NCI-H69 (cell line): ENCODE results near the gene FAT1.
A peak's percentile ranks its signal among the peaks of the same experiment; 100 is the strongest.
"Not testable (repeated sequence)": the region's sequence is repeated elsewhere in the genome, so short reads cannot be mapped to it uniquely, and the experiment has no call there.

ENCODE experiments used
- DNase-seq: peaks from one replicate; lab custom pipeline; 2025; lab: John Stamatoyannopoulos, UW

The FAT1 gene

DNA sequence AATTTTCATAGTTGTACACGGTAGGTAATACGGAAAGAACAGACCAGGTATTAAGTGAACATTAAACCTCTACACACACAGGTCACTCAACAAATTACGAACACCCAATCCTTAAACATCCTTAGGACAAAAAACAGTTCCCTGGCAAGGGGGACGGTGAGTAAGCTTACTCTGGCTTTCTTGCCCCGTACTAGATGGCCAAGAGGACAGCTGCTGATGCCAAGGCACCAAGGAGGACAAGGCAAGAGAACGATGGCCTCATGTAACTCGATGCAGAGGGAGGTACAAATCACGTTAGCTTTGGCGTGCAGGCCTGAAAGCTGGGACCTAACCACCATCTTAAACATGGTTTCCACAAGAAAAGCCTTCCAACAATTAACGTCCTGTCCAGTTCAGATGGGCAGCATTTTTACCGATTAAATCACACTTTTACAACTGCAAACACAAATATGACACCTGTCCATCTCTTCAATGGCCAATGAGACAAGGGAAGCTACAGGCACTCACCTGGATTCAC, 23.7 kb downstream of the FAT1 start:
- DNase-seq, result no peak

DNA sequence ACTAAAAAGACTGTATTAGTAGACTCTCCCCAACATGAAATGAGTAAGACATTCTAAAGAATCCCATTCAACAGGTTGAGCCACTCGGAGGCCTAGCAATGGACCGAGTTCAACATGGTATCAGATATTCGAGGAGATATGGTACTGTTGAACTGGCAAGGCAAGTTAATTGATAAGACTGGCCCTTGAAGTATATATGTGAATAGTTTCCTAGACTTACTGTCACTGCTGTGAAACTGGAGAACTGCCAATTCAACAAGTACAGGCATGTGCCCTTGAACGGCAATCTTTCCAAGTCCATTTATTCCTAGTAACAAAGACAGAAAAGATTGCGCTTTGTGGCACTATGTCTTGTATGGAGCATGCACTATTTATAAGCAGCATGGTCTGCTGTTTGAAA, 24.4 kb downstream of the FAT1 start:
- peak; percentile 33 for DNase-seq

DNA sequence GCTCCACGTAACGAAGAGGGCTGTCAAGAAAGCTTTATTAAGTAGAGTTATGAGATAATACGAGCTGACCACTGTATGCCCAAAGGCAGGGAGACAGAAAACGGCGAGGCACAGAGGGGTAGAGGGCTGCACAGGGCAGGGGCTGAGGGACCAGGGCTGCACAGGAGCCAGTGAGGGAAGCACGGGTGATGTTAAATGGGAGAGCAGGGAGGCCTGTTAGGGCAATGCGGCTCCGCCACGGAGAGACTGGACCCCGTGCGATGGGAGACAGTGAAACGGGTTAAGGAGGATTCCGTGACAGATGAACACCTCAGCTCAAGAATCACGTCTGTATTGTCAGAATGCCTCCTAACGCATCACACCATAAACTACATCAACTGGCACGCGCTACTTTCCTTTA, 25.1 kb downstream of the FAT1 start:
- DNase-seq, result no peak

DNA sequence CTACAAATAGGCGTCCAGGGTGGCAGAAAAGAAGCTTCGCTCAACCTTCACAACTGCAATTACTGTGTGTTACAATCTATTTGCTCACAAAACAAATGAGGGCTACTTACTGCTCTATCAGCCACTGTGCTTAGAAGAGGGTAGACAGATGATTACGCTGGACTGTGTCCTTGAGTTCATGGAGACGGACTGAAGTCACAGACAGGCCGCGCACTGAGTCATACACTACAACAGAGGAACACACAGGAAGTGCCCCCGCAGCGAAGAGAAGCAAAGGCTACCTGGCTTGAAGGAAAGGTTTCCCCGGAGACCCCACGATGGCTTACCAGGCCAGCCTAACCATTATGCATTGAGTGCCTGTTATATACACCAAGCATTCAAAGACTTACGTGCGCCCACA, 25.6 kb downstream of the FAT1 start:
- no peak for DNase-seq

DNA sequence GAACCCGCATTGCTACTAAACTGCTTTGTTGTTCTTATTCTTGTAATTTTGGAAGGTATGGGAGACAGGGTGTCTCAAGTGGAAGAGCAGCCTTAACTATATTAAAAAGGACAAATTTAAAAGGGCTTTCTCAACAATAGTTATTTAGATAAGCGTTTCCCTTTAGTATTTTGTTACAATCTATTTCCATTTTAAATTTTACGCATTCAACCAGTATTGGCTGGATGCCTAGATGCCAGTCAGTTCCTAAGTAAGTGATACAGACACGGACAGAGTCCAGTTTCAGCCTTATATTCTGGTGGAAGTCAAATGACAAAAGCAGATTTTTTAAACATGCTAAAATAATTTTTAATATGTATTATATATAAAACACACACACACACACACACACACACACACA, 28.3 kb downstream of the FAT1 start:
- no peak for DNase-seq

DNA sequence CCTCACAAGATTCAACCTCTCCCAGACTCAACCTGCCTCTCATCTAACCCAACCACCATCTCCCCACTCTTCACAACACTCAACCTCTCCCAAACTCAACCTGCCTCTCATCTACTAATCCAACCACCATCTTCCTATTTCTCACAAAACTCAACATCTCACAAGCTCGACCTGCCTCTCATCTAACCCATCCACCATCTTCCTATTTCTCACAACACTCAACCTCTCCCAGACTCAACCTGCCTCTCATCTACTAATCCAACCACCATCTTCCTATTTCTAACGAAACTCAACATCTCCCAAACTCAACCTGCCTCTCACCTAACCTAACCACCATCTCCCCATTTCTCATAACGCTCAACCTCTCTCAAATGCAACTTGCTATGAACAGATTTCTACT, 29.8 kb downstream of the FAT1 start:
- DNase-seq, result no peak

DNA sequence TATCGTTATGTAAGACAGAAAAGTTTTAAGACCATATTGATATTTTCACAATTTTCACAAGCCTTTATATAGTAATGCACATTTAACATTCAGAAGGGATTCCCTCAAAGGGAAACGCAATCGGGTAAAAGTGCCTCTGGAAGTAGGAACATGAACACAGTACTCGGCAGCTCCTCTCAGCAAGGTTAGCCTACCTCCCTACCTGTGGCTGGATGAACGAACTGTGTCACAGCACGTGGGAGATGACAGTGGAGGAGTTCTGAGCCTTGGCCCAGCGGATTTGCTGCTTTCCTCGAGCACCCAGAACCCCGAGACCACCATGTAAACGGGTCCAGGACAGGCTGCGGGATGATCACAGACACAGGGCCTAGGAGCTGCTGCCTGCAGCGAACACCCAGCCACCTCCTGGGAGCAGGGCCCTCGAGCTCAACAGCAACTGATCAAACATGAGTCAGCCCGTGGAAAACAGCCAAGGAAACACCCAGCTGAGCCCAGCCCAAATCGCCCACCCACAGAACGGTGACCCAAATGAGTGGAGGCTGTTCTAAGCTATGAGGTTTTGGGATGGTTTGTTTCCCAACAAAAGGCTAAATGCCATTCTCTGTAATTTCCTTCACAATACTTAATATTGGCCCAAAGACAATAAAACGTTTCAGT, 30.4 kb downstream of the FAT1 start:
- DNase-seq, result peak; percentile 31

DNA sequence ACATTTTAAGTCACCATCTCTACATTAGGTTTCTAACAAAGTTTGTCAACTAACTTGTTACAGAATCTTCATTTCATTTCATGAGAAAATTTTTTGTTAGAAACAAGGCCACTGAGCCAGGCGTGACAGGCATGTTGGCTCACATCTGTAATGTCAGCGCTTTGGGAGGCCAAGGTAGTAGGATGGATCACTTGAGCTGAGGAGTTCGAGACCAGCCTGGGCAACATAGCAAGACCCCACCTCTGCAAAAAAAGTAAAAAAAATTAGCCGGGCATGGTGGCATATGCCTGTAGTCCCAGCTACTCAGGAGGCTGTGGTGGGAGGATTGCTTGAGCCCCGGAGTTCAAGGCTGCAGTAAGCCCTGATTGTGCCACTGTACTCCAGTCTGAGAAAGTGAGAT, 32.3 kb downstream of the FAT1 start:
- no peak for DNase-seq

DNA sequence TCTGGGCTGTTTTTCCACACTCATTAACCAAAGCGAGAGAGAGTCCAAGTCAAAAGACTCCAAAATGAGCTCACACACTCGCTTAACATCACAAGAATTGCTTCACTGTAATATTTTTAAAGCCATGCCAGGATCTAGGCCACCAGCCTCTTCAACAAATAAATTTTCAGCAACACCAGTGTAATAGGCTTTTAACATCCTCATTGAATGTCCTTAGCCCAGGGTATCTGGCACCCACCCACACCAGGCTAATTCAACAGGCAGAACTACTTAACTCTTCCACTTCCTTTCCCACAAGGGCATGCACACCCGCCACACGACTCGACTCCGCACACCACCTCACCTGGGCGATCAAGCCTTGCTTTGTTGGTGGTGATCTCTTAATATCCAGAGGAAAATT, 34.2 kb downstream of the FAT1 start:
- DNase-seq, result peak; percentile 4

DNA sequence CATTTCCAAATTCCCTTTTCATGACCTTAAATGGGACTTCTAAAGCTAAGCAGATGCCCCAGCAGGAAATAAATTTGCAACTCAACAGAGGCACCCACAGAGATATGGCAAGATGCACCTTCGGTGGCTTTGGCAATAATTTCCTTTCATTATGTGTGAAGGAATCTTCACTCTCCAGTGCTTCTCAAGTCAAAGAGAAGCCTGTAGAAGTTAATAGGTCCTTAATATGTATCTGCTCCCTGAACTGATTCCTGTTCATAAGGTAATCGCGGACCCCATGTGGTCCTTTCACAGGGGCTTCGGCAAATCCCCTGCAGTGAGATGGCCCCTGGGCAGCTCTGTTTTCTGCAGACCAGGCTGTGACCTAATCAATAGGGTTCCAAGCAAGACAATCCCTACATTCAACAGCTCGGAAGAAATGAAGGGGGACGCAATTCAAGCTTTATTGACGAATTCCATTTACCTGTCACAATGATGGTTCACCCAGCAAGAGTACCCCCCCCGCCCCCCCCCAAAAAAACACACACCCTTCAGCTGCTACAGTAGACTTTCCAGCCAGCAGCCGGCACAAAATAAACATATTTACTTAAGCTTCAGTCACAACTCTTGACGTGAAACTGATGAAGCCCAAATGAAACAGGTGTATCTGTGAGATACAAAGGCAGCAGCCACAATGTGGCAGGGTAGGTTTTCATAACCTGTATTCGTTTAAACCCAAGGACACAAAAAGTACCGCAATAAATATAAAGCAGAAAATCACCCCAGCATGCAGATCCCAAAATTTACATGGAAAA, 35.3 kb downstream of the FAT1 start:
- DNase-seq, result peak; percentile 40

DNA sequence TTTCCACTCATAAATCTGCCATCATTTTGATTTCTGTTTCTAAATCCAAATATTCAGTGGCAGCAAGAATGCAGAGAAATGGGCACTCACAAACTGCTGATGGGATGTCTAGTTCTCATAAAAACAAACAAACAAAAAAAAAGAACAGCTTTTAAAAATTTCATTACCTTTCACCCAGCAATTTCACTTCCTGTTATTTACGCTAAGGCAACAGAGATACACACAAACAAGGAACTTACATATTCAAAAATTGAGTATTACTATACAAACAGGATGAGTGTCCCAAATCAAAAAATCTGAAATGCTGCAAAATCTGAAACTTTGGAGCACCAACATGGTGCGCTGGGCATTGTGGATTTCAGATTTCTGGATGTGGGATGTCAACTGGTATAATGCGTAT, 36.4 kb downstream of the FAT1 start:
- no peak for DNase-seq

DNA sequence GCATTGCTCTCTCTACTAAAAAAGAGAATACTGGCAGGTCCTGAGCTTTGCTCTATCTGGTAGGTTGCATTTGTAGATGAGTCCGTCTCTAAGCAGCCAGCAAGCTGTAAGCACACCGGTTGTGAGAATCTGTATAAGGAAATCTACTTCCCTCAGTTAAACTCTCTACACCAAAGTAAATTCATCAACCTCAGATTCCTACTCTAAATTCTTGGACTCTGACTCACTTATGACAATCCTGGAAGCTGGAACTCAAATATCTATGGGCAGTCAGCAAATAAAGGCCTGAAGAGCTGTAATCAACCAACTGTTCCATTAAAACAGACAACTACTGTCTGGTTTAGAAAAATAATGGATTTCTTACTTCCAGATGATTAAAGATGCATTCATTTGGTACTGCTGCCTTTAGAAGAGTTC, 37.9 kb downstream of the FAT1 start:
- peak; percentile 31 for DNase-seq

DNA sequence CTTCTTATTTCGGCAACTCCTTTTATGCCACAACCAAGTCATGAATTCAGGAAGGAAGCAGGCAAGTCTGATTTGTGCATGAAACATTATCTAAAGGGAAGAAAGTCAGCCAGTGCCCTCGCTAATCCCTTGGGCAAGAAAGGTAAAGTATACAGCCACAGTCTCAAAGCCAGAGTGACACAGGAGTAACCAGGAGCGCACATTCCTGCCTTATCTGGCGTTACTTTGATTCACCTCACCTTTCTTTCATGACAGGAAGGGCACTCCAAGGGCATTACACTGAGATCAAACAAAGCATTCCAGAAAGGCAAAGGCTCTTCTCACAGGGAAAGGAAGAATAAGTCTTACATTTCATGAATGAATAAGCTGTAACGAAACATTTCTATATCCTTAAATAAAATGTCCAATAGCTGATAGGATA, 38.8 kb downstream of the FAT1 start:
- no peak for DNase-seq

DNA sequence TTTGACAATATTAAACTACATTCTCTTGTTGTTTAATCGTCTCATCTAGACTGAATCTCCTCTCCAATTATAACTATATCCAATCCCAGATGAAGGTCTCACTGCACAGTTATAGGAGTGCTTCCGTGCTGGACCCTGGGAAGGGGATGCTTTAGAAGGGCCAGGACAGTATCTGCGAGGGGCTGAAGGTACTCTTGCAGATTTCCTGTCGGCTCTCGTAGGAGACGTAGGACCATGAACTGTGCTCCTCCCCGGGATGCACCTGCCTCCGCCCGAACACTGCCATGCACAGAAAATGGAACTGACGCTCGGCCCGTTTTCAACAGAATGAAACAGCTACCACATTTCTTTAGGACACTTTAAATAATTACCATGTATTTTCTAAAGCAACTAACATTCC, 39.4 kb downstream of the FAT1 start:
- no peak for DNase-seq

DNA sequence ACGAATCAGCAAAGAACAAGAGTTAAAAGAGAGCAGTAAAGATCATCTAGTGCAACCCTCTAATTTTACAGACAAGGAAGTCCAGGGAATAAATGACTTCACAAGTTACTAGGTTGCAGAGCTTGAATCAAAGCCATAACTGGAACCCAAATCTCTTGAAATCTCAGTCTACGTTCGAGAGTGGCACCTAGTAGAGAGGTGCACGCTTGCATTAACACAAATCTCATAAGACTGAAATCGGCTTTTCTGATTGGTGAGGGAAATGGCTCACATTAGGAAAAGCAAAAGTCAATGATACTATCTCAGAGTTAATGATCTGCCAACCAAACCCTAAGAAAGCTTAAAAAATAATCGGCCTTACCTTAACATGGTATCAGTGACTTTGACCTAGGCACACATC, 43.0 kb downstream of the FAT1 start:
- no peak for DNase-seq

DNA sequence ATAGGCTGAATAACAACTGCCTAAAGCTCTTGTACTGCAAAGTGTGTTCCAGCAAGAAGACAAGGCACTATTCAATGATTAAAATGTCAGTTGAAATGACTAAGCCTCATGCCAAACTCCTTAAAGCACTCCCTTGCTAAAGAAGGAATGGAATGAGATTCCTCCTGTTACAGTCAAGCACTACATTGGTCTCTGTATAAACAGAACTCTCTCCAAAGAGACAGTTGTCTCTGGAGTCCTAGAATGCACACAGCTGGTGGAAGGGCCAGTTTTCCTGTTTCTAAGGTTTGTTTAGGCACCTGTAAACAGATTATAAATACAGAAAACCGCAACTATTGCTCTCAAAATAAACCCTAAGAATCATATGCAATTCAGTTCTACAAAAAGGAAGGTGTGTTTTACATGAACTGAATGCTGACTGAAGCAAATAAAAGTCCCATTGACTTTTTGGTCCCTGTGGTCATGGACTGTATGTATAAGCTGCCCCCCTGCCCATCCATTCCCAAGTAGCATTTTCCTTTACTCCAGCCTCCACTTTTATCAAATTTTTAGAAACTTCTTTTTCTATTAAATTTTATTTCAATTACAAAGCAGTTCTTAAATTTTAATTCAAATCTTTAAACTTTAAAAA, 47.0 kb downstream of the FAT1 start:
- DNase-seq, result no peak

DNA sequence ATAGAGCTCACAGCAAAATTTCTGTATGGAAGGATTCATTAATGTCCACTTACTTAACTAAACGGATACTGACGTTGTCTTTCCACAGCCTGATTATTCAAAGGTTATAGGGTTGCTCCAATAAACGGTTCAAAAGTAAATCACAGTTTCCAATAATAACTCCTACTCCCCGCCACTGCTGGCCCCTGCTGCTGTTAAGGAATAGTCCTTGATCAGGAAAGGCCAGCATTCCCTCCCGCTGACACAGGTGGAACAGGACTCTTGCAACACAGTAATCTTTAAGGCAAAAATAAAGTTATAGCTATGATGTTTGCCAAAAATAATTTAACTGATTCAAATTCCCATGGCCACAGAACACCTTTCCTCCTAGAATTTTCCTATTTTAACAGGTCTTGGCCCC, 53.9 kb downstream of the FAT1 start:
- no peak for DNase-seq

DNA sequence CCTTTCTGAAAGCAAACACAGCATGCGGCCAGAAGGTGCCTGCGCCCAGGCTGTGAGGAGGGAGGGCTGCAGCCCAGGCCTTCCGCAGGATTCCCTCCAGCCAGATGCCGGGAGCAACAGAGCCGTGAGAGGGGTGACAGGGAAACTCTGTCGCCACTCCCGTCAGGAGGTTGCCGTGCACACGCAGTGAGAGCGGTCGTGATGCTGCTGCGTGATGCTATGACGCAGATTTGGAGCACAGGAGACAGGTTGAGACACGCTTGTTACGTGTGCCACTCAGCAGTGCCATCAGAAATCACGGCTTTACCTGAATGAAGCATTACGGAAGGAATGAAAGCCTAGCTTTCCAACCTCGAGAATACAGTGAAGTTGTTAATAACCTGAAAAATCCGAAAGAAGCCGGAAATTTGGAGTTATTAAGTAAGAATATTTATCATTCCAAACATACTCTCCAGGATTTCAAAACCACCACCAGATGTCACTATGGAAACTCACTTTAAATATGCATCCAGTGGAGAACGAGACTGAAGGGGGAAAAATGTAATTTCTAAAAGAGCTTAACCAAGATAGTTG, 54.4 kb downstream of the FAT1 start:
- peak; percentile 5 for DNase-seq

DNA sequence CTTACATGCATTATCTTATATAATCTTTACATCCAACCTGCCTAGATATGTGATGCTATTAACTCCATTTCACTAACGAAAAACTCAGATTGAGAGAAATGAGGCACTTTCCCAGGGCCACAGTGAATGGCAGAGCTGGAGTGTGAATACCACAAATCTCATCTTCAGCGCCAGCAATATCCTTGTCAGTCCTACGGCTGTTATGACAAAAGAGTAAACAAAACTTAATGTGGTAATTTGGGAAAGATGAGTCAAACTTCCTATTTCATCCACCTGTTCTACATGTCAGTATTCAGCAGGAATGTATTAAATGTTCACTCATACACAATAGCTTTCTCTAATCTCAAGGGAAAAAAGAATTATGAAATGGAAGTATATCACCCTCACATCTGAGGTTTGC, 56.9 kb downstream of the FAT1 start:
- peak; percentile 29 for DNase-seq

DNA sequence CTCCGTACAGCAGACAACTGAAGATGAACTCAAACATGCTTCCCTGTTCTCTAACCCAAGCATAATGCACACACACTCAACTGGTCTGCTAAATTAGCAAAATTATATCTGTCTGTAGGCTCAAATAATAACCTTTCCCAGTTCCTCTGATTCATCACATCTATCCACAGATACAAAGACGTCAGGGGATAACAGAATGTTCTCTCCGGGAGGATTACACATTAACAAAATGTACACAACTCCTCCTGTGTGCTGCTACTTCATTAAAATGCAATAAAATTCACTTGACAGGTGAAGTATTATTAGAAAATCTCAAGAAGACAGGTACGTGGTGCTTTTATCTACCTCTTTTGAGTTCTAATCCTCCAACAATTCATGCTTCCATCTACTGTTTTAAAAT, 57.4 kb downstream of the FAT1 start:
- peak; percentile 68 for DNase-seq

DNA sequence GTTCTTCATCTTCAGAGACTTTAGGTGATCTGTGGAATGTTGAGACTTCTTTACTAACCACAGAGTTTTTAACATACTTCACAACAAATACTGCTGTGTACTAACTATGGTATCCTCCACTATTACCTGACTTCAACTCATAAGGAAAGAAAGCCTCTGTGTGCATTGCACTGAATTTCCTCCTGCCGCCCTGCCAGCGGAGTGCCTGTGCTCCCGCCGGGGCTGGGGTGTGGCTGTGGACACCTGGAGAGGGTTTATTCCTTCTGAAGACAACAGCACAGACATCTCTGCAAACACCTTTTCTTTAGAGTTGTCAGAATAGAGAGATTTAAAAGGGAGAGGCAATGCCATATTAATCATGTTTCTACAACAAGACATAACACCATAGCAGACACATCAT, 63.3 kb downstream of the FAT1 start:
- DNase-seq, result no peak

DNA sequence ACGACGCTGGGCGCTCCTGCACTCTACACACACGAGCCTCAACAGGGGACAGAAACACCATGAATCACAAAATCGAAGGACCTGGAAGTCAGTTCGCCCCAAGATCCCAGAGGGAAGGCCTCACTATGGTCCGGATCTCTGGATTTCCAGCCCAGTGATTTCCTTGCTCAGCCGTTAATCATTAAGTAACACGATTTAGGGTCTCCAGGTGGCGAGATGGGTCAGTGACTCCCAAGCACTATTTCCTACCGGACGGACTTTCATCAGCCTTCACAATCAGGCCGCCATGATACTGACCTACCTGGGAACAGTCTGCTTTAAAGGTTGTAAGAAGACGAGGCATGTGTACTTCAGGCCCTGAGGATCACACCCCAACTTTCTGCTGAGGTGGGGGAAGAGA, 63.7 kb downstream of the FAT1 start:
- no peak for DNase-seq

DNA sequence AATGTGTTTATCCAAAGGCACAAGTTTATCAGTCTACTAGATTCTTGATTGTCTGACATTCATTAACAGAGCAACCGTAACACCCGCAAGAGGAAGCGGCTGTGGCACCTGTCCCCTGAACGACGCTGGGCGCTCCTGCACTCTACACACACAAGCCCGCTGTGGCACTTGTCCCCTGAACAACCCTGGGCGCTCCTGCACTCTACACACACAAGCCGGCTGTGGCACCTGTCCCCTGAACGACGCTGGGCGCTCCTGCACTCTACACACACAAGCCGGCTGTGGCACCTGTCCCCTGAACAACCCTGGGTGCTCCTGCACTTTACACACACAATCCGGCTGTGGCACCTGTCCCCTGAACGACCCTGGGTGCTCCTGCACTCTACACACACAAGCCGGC, 64.2 kb downstream of the FAT1 start:
- not testable (repeated sequence) for DNase-seq
